ENCODE results near the gene MDM2. TPM values are rescaled to one million over a fixed set of nuclear protein-coding genes. Genes with fewer than 3 reads are reported as not detected.

Gene MDM2
- total and polyA plus RNA-seq, 2 of the 8 experiments (the other 6 are each of a cell fraction or from before 2014, with no cell fraction given), result 15.1 to 115 TPM

- no peaks in the 10 kb centered on the region for H3K79me1 ChIP-seq (ENCODE audit: low read depth, low read length)
- H3K9ac ChIP-seq (replicated peaks in 1 of 4; ENCODE audit: extremely low read depth in 1 of 4, low read depth in 3 of 4, low read length in 3 of 4), result no peak overlapping the region
- no peak overlapping the region for H2BK15ac ChIP-seq (ENCODE audit: low read length)
- DNase-seq (ENCODE audit: low read depth in 1 of 2, low spot score in 2 of 2), result no peak
- no peak overlapping the region for H4K8ac ChIP-seq (ENCODE audit: extremely low read depth, insufficient read depth, low read length)
- H3K14ac ChIP-seq (ENCODE audit: insufficient read length), result no peak overlapping the region
- no peak overlapping the region for H2BK5ac ChIP-seq (ENCODE audit: low read depth, low read length)
- H3K18ac ChIP-seq (ENCODE audit: extremely low read depth, low read length), result no peak overlapping the region
- H3K4me2 ChIP-seq (ENCODE audit: insufficient read depth in 1 of 2, low read depth in 2 of 2, low read length in 2 of 2), result no peak overlapping the region
- no peak overlapping the region for H2AFZ ChIP-seq (ENCODE audit: low read length)
- no peak overlapping the region for H2BK20ac ChIP-seq (ENCODE audit: low read length)
- FAIRE-seq, result no peak
- 96% methylated on average over 8 of the region's 8 CpGs; no CpG with 5 or more reads in 1 of the 2 experiments for WGBS, 2 experiments (ENCODE audit: extremely low coverage in 1 of 2, insufficient coverage in 1 of 2, insufficient read length in 1 of 2, insufficient replicate concordance in 2 of 2, low coverage in 1 of 2, low lambda C conversion rate in 2 of 2, missing lambda C conversion rate in 1 of 2)
- CTCF ChIA-PET (ENCODE audit: partially characterized antibody), result interaction anchor here (0.7 kb wide), 1 partner anchor 197 kb away, joined by 3 read pairs; no protein-coding TSS in a partner anchor
- H3K56ac ChIP-seq (replicated peaks; ENCODE audit: insufficient read length, low read depth, low read length), result no peak overlapping the region
- no peak overlapping the region for H3K4ac ChIP-seq (replicated peaks; ENCODE audit: insufficient read length, low read depth, low read length)
- H3K23ac ChIP-seq (ENCODE audit: insufficient read length), result no peak overlapping the region
- H3K4me3 ChIP-seq (ENCODE audit: extremely low read depth in 1 of 4, insufficient read depth in 2 of 4, low read depth in 3 of 4, low read length in 4 of 4), result no peak overlapping the region
- no peaks in the 10 kb centered on the region for H3K9me3 ChIP-seq (ENCODE audit: insufficient read depth in 2 of 2, low read depth in 1 of 2, low read length in 1 of 2)
- H4K91ac ChIP-seq (replicated peaks; ENCODE audit: insufficient read length, low read length), result no peak overlapping the region
- no peaks in the 10 kb centered on the region for H4K20me1 ChIP-seq (replicated peaks in 1 of 2; ENCODE audit: control insufficient read depth in 1 of 2, insufficient read depth in 2 of 2, low read length in 2 of 2)
- H2AK5ac ChIP-seq (ENCODE audit: low read depth, low read length), result no peak overlapping the region
- no peaks in the 10 kb centered on the region for H3K79me2 ChIP-seq (ENCODE audit: control insufficient read depth in 1 of 2, insufficient read depth in 2 of 2, low read length in 2 of 2)
- no peaks in the 10 kb centered on the region for H3K4me1 ChIP-seq (replicated peaks in 1 of 4; ENCODE audit: control insufficient read depth in 3 of 4, insufficient read depth in 4 of 4, low read length in 3 of 4)
- H4K5ac ChIP-seq (ENCODE audit: insufficient read length, low read depth, low read length), result no peak overlapping the region
- no peaks in the 10 kb centered on the region; the same call in 1 of the 2 replicates for H3K23me2 ChIP-seq (ENCODE audit: low read depth, low read length)
- H2BK120ac ChIP-seq (replicated peaks; ENCODE audit: low read depth, low read length), result no peak overlapping the region
- no peaks in the 10 kb centered on the region for H3K36me3 ChIP-seq (ENCODE audit: control insufficient read depth in 2 of 4, insufficient read depth in 4 of 4, low read length in 3 of 4)
- no peaks in the 10 kb centered on the region for H3K27me3 ChIP-seq (replicated peaks in 1 of 4; ENCODE audit: control insufficient read depth in 3 of 4, extremely low read depth in 1 of 4, insufficient read depth in 3 of 4, low read length in 3 of 4)
- H2BK12ac ChIP-seq (ENCODE audit: low read depth, low read length), result no peak overlapping the region
- POLR2A ChIA-PET (ENCODE audit: partially characterized antibody), result interaction anchor here (1.4 to 2.1 kb wide), 2 partner anchors 11 to 48 kb away, joined by 6 to 10 read pairs; partner anchors contain the start of gene MDM2
- no peak overlapping the region for H3K27ac ChIP-seq (ENCODE audit: low read depth, low read length)
- no peak for TF ChIP-seq NANOG (IDR thresholded peaks at IDR 0.05; ENCODE audit: insufficient read depth, low read depth, low read length, poor library complexity, severe bottlenecking)
- TF ChIP-seq EGR1 (IDR thresholded peaks at IDR 0.05; ENCODE audit: borderline replicate concordance, low read depth, low read length), result no peak
- TF ChIP-seq KDM5A (IDR thresholded peaks at IDR 0.05; ENCODE audit: low read length), result no peak
- TF ChIP-seq RNF2 (IDR thresholded peaks at IDR 0.05; ENCODE audit: borderline replicate concordance, low read depth, low read length, missing control alignments, poor library complexity, severe bottlenecking), result no peak
- TF ChIP-seq CHD1 (IDR thresholded peaks at IDR 0.05; ENCODE audit: low read depth, low read length), result no peak
- TF ChIP-seq BCL11A (IDR thresholded peaks at IDR 0.05; ENCODE audit: low read depth in 2 of 2, low read length in 2 of 2), result no peak
- no peak for TF ChIP-seq CBX5 (IDR thresholded peaks at IDR 0.05; ENCODE audit: low read depth, low read length)
- TF ChIP-seq SP1 (IDR thresholded peaks at IDR 0.05; ENCODE audit: low read depth, low read length), result no peak
- TF ChIP-seq NRF1 (IDR thresholded peaks at IDR 0.05; ENCODE audit: low read depth, low read length), result no peak
- no peak for TF ChIP-seq PHF8 (conservative IDR thresholded peaks at IDR 0.05; ENCODE audit: low read depth, low read length)
These were observed 47.8 kb downstream of the MDM2 start for GRCh38 chr12:68855771-68856170.

Data from H1 (cell line).